NT2/D1 (cell line): ENCODE measurements around the gene RIMS1.

Experiments
- YY1 ChIP-seq: IDR thresholded peaks from 2 replicates; pipeline ENCODE4 v1.6.1; 2011; ENCODE audit not compliant: insufficient read length, insufficient read depth
- ZNF274 ChIP-seq: IDR thresholded peaks from 2 replicates; pipeline ENCODE4 v1.6.1; 2011; ENCODE audit warnings: mild to moderate bottlenecking, low read depth, low read length

GRCh38 chr6:72322771-72323170 is 436.4 kb downstream of the RIMS1 start:
- no peak for TF ChIP-seq ZNF274
- no peak for TF ChIP-seq YY1
